Fibroblast of lung (primary cell): ENCODE data around the gene GAREM2.

Experiments
- CTCF ChIP-seq, 2 donors: IDR thresholded peaks in 1 of 2; conservative IDR thresholded peaks in 1 of 2; 1 replicate in 1 of 2; 2 replicates in 1 of 2; pipeline ENCODE4 v1.5.1; 2011 to 2012; ENCODE audit warnings: low read length in 2 of 2, control low read depth in 1 of 2, inconsistent platforms in 1 of 2, low read depth in 1 of 2, mild to moderate bottlenecking in 1 of 2
- EZH2 ChIP-seq: IDR thresholded peaks from 2 replicates; pipeline ENCODE4 v1.5.1; 2012; ENCODE audit warnings: low read length, control low read depth, mild to moderate bottlenecking; ENCODE audit errors: missing control alignments

GRCh38 chr2:26215833-26216232, 42.9 kb downstream of the GAREM2 start:
- TF ChIP-seq CTCF (conservative IDR thresholded peaks at IDR 0.05 in 1 of 2, IDR thresholded peaks at IDR 0.05 in 1 of 2; ENCODE audit: low read depth in 1 of 2, low read length in 2 of 2) (no peak), EZH2 (no peak)
